RWPE1 (cell line): ENCODE measurements around the gene VASH1.
"Not testable (repeated sequence)": the region's sequence is repeated elsewhere in the genome, so short reads cannot be mapped to it uniquely, and the experiment has no call there.

Experiments
- CTCF ChIA-PET: fragments of 350-600 bp; sonication (Branson Sonifier 250); formaldehyde crosslinking; extraction: SDS; loops from one replicate; lab custom pipeline; 2021; lab: Yijun Ruan, JAX
- POLR2A ChIA-PET: fragments of 400-600 bp; formaldehyde crosslinking; extraction: SDS; loops from one replicate; lab custom pipeline; 2020; ENCODE audit warnings: antibody characterized with exemption; ENCODE audit not compliant: low non-redundant PET; lab: Yijun Ruan, JAX
- DNase-seq: peaks from one replicate; pipeline ENCODE4 v3.0.0; 2012; ENCODE audit warnings: low spot score
- H3K27ac ChIP-seq: fragments of 450-650 bp; 2 replicates; pipeline ENCODE4 v1.5.1; 2017
- TF ChIP-seq, protein P1 (sequence below): fragments of 450-650 bp; conservative IDR thresholded peaks from 2 replicates; pipeline ENCODE4 v1.5.1; 2017; ENCODE audit warnings: low read depth, mild to moderate bottlenecking

The VASH1 gene

DNA sequence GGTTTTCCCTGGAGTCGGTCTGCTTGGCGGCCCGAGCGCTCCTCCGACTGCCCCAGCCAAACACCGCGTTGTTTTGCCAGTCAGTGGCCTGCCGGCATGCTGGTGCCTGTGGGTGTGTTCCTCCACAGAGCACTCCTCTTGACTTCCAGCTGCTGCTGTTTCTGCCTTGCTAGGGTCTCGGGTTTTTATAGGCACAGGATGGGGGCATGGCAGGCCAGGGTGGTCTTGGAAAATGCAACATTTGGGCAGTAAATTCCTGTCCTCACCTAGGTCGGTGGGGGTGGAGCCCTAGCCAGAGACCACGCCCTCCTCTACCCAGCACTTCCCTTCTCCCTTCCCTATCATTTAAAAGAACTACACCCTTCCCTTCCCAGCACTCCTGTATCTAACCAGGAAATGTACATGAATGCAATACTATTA lies 34.7 kb upstream of the VASH1 start:
- no peak overlapping the region for H3K27ac ChIP-seq
- CTCF ChIA-PET, result no interaction called here
- TF ChIP-seq, protein P1, sequence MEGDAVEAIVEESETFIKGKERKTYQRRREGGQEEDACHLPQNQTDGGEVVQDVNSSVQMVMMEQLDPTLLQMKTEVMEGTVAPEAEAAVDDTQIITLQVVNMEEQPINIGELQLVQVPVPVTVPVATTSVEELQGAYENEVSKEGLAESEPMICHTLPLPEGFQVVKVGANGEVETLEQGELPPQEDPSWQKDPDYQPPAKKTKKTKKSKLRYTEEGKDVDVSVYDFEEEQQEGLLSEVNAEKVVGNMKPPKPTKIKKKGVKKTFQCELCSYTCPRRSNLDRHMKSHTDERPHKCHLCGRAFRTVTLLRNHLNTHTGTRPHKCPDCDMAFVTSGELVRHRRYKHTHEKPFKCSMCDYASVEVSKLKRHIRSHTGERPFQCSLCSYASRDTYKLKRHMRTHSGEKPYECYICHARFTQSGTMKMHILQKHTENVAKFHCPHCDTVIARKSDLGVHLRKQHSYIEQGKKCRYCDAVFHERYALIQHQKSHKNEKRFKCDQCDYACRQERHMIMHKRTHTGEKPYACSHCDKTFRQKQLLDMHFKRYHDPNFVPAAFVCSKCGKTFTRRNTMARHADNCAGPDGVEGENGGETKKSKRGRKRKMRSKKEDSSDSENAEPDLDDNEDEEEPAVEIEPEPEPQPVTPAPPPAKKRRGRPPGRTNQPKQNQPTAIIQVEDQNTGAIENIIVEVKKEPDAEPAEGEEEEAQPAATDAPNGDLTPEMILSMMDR, result no peak
- no peak for DNase-seq
- POLR2A ChIA-PET, result no interaction called here

DNA sequence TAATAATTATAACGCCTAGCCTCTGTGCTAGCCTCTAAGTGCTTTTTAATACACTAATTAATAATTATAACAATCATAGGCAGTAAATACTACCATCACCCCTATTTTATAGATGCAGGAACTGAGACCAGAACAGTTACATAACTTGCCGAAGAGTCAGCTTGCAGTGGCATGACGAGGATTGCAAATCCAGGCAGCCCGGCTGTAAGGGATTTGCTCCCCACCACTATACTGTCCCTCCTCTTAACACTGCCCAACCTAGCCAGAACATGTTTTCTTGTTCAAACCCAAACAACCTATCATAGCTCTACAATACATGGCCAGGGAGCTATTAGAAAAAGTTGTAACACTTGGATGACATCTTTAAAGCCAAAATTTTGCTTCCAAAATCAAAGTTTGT lies 33.9 kb upstream of the VASH1 start:
- TF ChIP-seq, protein P1, result no peak
- H3K27ac ChIP-seq, result no peak overlapping the region
- no peak for DNase-seq
- CTCF ChIA-PET, result interaction anchor here (0.6 kb wide), 1 partner anchor 734 kb away, joined by 5 read pairs; no protein-coding TSS in a partner anchor
- POLR2A ChIA-PET, result no interaction called here

DNA sequence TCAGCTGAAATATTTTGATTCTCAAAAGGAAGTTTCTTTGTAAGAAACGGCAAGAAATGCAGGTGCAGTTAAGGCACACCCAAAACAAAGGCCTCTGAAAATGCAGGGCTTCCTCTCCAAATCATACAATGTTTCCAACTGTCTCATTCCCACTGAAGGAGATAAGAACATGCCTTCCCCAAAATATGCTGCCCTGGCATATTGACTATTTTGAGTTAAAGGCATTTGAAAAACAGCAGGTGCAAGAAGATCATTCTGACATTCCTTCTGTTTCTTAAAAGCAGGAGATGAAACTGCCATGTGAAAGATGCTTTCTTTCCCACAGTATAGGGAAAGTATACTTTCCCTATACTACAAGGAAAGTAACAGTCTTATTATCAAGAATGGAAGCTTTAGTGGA lies 33.4 kb upstream of the VASH1 start:
- CTCF ChIA-PET, result no interaction called here

DNA sequence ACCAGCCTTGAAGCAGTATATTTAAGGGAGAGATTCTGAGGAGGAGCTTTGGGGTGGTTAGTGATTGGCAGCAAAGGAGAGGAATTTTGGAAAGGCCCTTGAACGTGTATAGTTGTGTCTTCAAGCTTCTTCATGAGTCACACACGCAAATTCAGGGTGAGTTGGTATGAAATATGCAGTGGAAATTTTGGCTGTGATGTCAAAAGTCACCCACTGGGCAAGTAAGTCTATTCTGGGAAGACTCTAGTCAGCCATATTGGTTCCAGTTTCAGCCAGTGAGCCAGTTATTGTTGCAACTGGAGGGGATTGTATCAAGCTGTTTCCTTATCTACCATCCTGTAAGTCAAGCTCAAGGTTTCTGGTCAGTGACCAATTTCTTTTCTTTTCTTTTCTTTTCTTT lies 32.0 kb upstream of the VASH1 start:
- no peak overlapping the region for H3K27ac ChIP-seq
- POLR2A ChIA-PET, result no interaction called here
- no peak for DNase-seq
- CTCF ChIA-PET, result interaction anchor here (1.2 kb wide), 1 partner anchor 40 kb away, joined by 3 read pairs; no protein-coding TSS in a partner anchor
- TF ChIP-seq, protein P1, result no peak

More for the DNA sequence above, 33.4 kb upstream of the VASH1 start:
- TF ChIP-seq, protein P1, result no peak
- DNase-seq, result no peak
- POLR2A ChIA-PET, result no interaction called here
- H3K27ac ChIP-seq, result no peak overlapping the region

DNA sequence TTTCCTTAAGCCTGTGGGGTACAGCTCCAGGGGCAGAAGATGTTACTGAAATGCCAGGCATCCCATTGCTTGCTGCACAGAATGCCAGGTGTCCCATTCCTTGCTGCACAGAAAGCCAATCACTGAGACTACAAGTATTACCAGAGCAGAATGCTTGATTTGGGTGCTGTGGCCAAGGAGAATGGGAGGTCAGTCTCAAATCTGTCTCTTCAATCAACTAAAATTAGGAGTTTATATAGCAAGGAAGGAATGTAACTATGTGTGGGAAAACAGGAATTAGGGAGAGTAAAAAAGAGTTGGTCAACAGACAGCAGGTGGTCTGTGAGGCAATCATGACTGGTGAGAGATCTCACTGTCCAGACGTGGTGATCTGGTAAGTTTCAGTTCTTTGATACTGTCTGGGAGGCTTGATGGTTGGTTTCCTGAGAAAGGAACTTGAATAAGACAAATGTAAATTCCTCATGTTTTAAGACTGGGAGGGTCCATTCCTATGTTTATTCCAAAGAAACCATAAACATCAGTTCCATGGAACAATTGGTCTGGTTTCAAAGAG lies 31.2 kb upstream of the VASH1 start:
- ChIA-PET CTCF (interaction anchor here (1.2 kb wide), 1 partner anchor 39 kb away, joined by 3 read pairs; no protein-coding TSS in a partner anchor), POLR2A (no interaction called here)
- TF ChIP-seq, protein P1, result no peak
- DNase-seq, result no peak
- H3K27ac ChIP-seq, result no peak overlapping the region

DNA sequence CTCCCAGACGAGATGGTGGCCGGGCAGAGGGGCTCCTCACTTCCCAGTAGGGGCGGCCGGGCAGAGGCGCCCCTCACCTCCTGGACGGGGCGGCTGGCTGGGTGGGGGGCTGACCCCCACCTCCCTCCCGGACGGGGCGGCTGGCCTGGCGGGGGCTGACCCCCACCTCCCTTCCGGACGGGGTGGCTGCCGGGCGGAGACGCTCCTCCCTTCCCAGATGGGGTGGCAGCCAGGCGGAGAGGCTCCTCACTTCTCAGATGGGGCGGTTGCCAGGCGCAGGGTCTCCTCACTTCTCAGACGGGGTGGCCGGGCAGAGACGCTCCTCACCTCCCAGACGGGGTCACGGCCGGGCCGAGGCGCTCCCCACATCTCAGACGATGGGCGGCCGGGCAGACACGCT lies 26.8 kb upstream of the VASH1 start:
- H3K27ac ChIP-seq, CTCF ChIA-PET, DNase-seq, POLR2A ChIA-PET: not testable (repeated sequence)

DNA sequence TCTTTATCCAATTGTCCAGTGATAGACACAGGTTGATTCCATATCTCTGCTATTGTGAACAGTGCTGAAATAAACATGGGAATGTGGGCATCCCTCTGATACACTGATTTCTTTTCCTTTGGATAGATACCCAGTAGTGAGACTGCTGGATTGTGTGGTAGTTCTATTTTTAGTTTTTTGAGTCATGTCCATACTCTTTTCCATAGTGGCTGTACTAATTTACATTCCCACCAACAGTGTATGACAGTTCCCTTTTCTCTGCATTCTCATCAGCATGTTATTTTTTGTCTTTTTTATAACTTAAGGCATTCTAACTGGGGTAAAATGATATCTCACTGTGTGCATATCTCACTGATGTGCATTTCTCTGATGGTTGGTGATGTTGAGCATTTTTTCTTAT lies 24.8 kb upstream of the VASH1 start:
- no peak for DNase-seq
- ChIA-PET CTCF (interaction anchor here (0.7 kb wide), 1 partner anchor 127 kb away, joined by 7 read pairs; no protein-coding TSS in a partner anchor), POLR2A (no interaction called here)
- H3K27ac ChIP-seq, result no peak overlapping the region
- TF ChIP-seq, protein P1, result no peak
